Lower lobe of right lung (tissue), 2 donors: ENCODE results near the gene IFIT3. TPM values are rescaled to one million over a fixed set of nuclear protein-coding genes. Genes with fewer than 3 reads are reported as not detected.

Source experiments
- ATAC-seq, 2 donors: fragments of 200-7000 bp; cut with Tn5 transposase; one replicate each; pipeline ENCODE4 v1.9.1; 2020 to 2022; ENCODE audit warnings: mild to moderate bottlenecking in 2 of 2, moderate library complexity in 2 of 2
- DNase-seq: peaks from one replicate; pipeline ENCODE4 v3.0.0-alpha.2; 2020
- H3K27ac ChIP-seq: fragments of 200-600 bp; one replicate; pipeline ENCODE4 v1.8.0; 2022
- H3K27me3 ChIP-seq: fragments of 200-600 bp; one replicate; pipeline ENCODE4 v1.8.0; 2022; ENCODE audit warnings: low read depth
- H3K36me3 ChIP-seq: fragments of 200-600 bp; one replicate; pipeline ENCODE4 v1.8.0; 2022; ENCODE audit warnings: mild to moderate bottlenecking
- H3K4me1 ChIP-seq: fragments of 200-600 bp; one replicate; pipeline ENCODE4 v1.8.0; 2022
- H3K4me3 ChIP-seq: fragments of 200-600 bp; one replicate; pipeline ENCODE4 v1.8.0; 2022; ENCODE audit warnings: mild to moderate bottlenecking
- H3K9me3 ChIP-seq: fragments of 200-600 bp; one replicate; pipeline ENCODE4 v1.8.0; 2022
- CTCF ChIP-seq: fragments of 200-600 bp; IDR thresholded peaks from one replicate; pipeline ENCODE4 v1.8.0; 2022; ENCODE audit warnings: antibody characterized with exemption, mild to moderate bottlenecking
- intact Hi-C: fragments of 100-400 bp; cut with DNase I; formaldehyde crosslinking; loops from one replicate; pipeline ENCODE4 v1.11.0; 2022
- total RNA-seq: library from RNA; stranded (reverse); fragmentation: NEBNext Ultra II Directional; extraction: Animal tissue kit (Norgen Biotek cat#: 25700); gene quantifications from one replicate; pipeline ENCODE4 v1.2.1, GENCODE V29; 2021
- donor health status: DM: no; HTN: yes; CAD: no; lungs with severe emphysema.

IFIT3 gene
- total RNA-seq, 1 donor from 2014 or later = 117 TPM

GRCh38 chr10:89351412-89351779 is 23.6 kb downstream of the IFIT3 start:
- peak; percentile 40 to 45 for ATAC-seq
- peaks cover 58% of the 10 kb centered on the region for H3K4me1 ChIP-seq
- no peak overlapping the region for H3K4me3 ChIP-seq

GRCh38 chr10:89351780-89352597 is 24.2 kb downstream of the IFIT3 start:
- DNase-seq = no peak
- H3K4me1 ChIP-seq = peaks cover 52% of the 10 kb centered on the region
- no peaks in the 10 kb centered on the region for H3K9me3 ChIP-seq
- H3K4me3 ChIP-seq = no peak overlapping the region
- ATAC-seq = peak; percentile 85 to 92
- no peak for TF ChIP-seq CTCF
- H3K27me3 ChIP-seq = no peaks in the 10 kb centered on the region
- H3K36me3 ChIP-seq = no peaks in the 10 kb centered on the region
- H3K27ac ChIP-seq = peak overlapping the region; percentile 79
- intact Hi-C loops = no loop called here

More at GRCh38 chr10:89351412-89351779, 23.6 kb downstream of the IFIT3 start:
- no peaks in the 10 kb centered on the region for H3K36me3 ChIP-seq
- no peak for TF ChIP-seq CTCF
- H3K9me3 ChIP-seq = no peaks in the 10 kb centered on the region
- no peaks in the 10 kb centered on the region for H3K27me3 ChIP-seq
- DNase-seq = no peak
- H3K27ac ChIP-seq = peak overlapping the region; percentile 79
- intact Hi-C loops = no loop called here

GRCh38 chr10:89352802-89353201 is 25.0 kb downstream of the IFIT3 start:
- ATAC-seq = no peak
- peak overlapping the region; percentile 79 for H3K27ac ChIP-seq

GRCh38 chr10:89355394-89355931 is 27.7 kb downstream of the IFIT3 start:
- Histone ChIP-seq H3K36me3 (no peaks in the 10 kb centered on the region), H3K4me3 (no peak overlapping the region), H3K27me3 (no peaks in the 10 kb centered on the region), H3K4me1 (peaks cover 25% of the 10 kb centered on the region), H3K9me3 (no peaks in the 10 kb centered on the region), H3K27ac (no peak overlapping the region)
- no peak for TF ChIP-seq CTCF
- ATAC-seq = no peak
- intact Hi-C loops = no loop called here
- DNase-seq = no peak

More at GRCh38 chr10:89352802-89353201, 25.0 kb downstream of the IFIT3 start:
- DNase-seq = no peak
- intact Hi-C loops = no loop called here
- no peak overlapping the region for H3K4me3 ChIP-seq
- no peaks in the 10 kb centered on the region for H3K36me3 ChIP-seq
- H3K4me1 ChIP-seq = peaks cover 44% of the 10 kb centered on the region
- H3K27me3 ChIP-seq = no peaks in the 10 kb centered on the region
- no peak for TF ChIP-seq CTCF
- H3K9me3 ChIP-seq = no peaks in the 10 kb centered on the region

GRCh38 chr10:89357096-89357495 is 29.3 kb downstream of the IFIT3 start:
- no peak overlapping the region for H3K27ac ChIP-seq
- H3K4me3 ChIP-seq = no peak overlapping the region
- ATAC-seq (no peak), DNase-seq (no peak)
- no peaks in the 10 kb centered on the region for H3K27me3 ChIP-seq
- no peaks in the 10 kb centered on the region for H3K36me3 ChIP-seq
- peaks cover 9% of the 10 kb centered on the region for H3K4me1 ChIP-seq
- TF ChIP-seq CTCF = no peak
- intact Hi-C loops = no loop called here
- no peaks in the 10 kb centered on the region for H3K9me3 ChIP-seq
